Measurements from ENCODE around the gene LRCOL1.

The LRCOL1 gene

GRCh38 chr12:132570635-132571034 lies 39.7 kb downstream of the LRCOL1 start:
- H3K9ac ChIP-seq (ENCODE audit: low read length in 5 of 5) = no peak overlapping the region
- H3K4me1 ChIP-seq (ENCODE audit: control insufficient read depth in 5 of 5, insufficient read depth in 5 of 5, low read length in 5 of 5) = no peaks in the 10 kb centered on the region
- no peaks in the 10 kb centered on the region for H3K27me3 ChIP-seq (ENCODE audit: control insufficient read depth in 5 of 5, insufficient read depth in 4 of 5, low read length in 5 of 5)
- H3K9me3 ChIP-seq (ENCODE audit: control insufficient read depth in 5 of 5, low read length in 5 of 5) = no peaks in the 10 kb centered on the region
- no peak overlapping the region for H3K4me3 ChIP-seq (ENCODE audit: low read depth in 1 of 5, low read length in 5 of 5)
- H3K27ac ChIP-seq (ENCODE audit: low read depth, low read length) = no peak overlapping the region
- H3K36me3 ChIP-seq (ENCODE audit: control insufficient read depth in 5 of 5, insufficient read depth in 5 of 5, low read length in 5 of 5) = peaks cover 0 to 73% (median 36%) of the 10 kb centered on the region in 5 donors

GRCh38 chr12:132569856-132570480 lies 40.4 kb downstream of the LRCOL1 start:
- Histone ChIP-seq H3K4me1 (ENCODE audit: control insufficient read depth in 5 of 5, insufficient read depth in 5 of 5, low read length in 5 of 5) (no peaks in the 10 kb centered on the region), H3K36me3 (ENCODE audit: control insufficient read depth in 5 of 5, insufficient read depth in 5 of 5, low read length in 5 of 5) (peaks cover 0 to 75% (median 38%) of the 10 kb centered on the region in 5 donors), H3K27ac (ENCODE audit: low read depth, low read length) (no peak overlapping the region), H3K9ac (ENCODE audit: low read length in 5 of 5) (no peak overlapping the region), H3K9me3 (ENCODE audit: control insufficient read depth in 5 of 5, low read length in 5 of 5) (no peaks in the 10 kb centered on the region), H3K4me3 (ENCODE audit: low read depth in 1 of 5, low read length in 5 of 5) (no peak overlapping the region), H3K27me3 (ENCODE audit: control insufficient read depth in 5 of 5, insufficient read depth in 4 of 5, low read length in 5 of 5) (no peaks in the 10 kb centered on the region)

- Histone ChIP-seq H3K27me3 (ENCODE audit: control insufficient read depth in 5 of 5, insufficient read depth in 4 of 5, low read length in 5 of 5) (no peaks in the 10 kb centered on the region), H3K9me3 (ENCODE audit: control insufficient read depth in 5 of 5, low read length in 5 of 5) (no peaks in the 10 kb centered on the region), H3K36me3 (ENCODE audit: control insufficient read depth in 5 of 5, insufficient read depth in 5 of 5, low read length in 5 of 5) (peaks cover 0 to 66% (median 29%) of the 10 kb centered on the region in 5 donors), H3K27ac (ENCODE audit: low read depth, low read length) (no peak overlapping the region), H3K4me3 (ENCODE audit: low read depth in 1 of 5, low read length in 5 of 5) (no peak overlapping the region), H3K4me1 (ENCODE audit: control insufficient read depth in 5 of 5, insufficient read depth in 5 of 5, low read length in 5 of 5) (no peaks in the 10 kb centered on the region), H3K9ac (ENCODE audit: low read length in 5 of 5) (no peak overlapping the region)
Measured at GRCh38 chr12:132568826-132569480, 41.4 kb downstream of the LRCOL1 start.

GRCh38 chr12:132568301-132568700 lies 42.1 kb downstream of the LRCOL1 start:
- Histone ChIP-seq H3K4me1 (ENCODE audit: control insufficient read depth in 5 of 5, insufficient read depth in 5 of 5, low read length in 5 of 5) (no peaks in the 10 kb centered on the region), H3K4me3 (ENCODE audit: low read depth in 1 of 5, low read length in 5 of 5) (no peak overlapping the region), H3K27me3 (ENCODE audit: control insufficient read depth in 5 of 5, insufficient read depth in 4 of 5, low read length in 5 of 5) (no peaks in the 10 kb centered on the region), H3K36me3 (ENCODE audit: control insufficient read depth in 5 of 5, insufficient read depth in 5 of 5, low read length in 5 of 5) (peaks cover 0 to 59% (median 25%) of the 10 kb centered on the region in 5 donors), H3K9ac (ENCODE audit: low read length in 5 of 5) (no peak overlapping the region), H3K27ac (ENCODE audit: low read depth, low read length) (no peak overlapping the region), H3K9me3 (ENCODE audit: control insufficient read depth in 5 of 5, low read length in 5 of 5) (no peaks in the 10 kb centered on the region)

- Histone ChIP-seq H3K9me3 (ENCODE audit: control insufficient read depth in 5 of 5, low read length in 5 of 5) (no peaks in the 10 kb centered on the region), H3K4me1 (ENCODE audit: control insufficient read depth in 5 of 5, insufficient read depth in 5 of 5, low read length in 5 of 5) (peaks cover 0 to under 1% (median 0%) of the 10 kb centered on the region in 5 donors), H3K9ac (ENCODE audit: low read length in 5 of 5) (no peak overlapping the region), H3K36me3 (ENCODE audit: control insufficient read depth in 5 of 5, insufficient read depth in 5 of 5, low read length in 5 of 5) (peaks cover 0 to 54% (median 23%) of the 10 kb centered on the region in 5 donors), H3K27ac (ENCODE audit: low read depth, low read length) (no peak overlapping the region), H3K4me3 (ENCODE audit: low read depth in 1 of 5, low read length in 5 of 5) (no peak overlapping the region), H3K27me3 (ENCODE audit: control insufficient read depth in 5 of 5, insufficient read depth in 4 of 5, low read length in 5 of 5) (no peaks in the 10 kb centered on the region)
Measured at GRCh38 chr12:132566516-132567131, 43.8 kb downstream of the LRCOL1 start.

- no peak overlapping the region for H3K4me3 ChIP-seq (ENCODE audit: low read depth in 1 of 5, low read length in 5 of 5)
- H3K27ac ChIP-seq (ENCODE audit: low read depth, low read length) = no peak overlapping the region
- H3K9me3 ChIP-seq (ENCODE audit: control insufficient read depth in 5 of 5, low read length in 5 of 5) = no peaks in the 10 kb centered on the region
- peaks cover 2 to 13% (median 10%) of the 10 kb centered on the region in 5 donors for H3K4me1 ChIP-seq (ENCODE audit: control insufficient read depth in 5 of 5, insufficient read depth in 5 of 5, low read length in 5 of 5)
- no peaks in the 10 kb centered on the region for H3K27me3 ChIP-seq (ENCODE audit: control insufficient read depth in 5 of 5, insufficient read depth in 4 of 5, low read length in 5 of 5)
- H3K9ac ChIP-seq (ENCODE audit: low read length in 5 of 5) = no peak overlapping the region
- H3K36me3 ChIP-seq (ENCODE audit: control insufficient read depth in 5 of 5, insufficient read depth in 5 of 5, low read length in 5 of 5) = peaks cover 0 to 45% (median 19%) of the 10 kb centered on the region in 5 donors
Measured at GRCh38 chr12:132565365-132565764, 45.0 kb downstream of the LRCOL1 start.

- Histone ChIP-seq H3K36me3 (ENCODE audit: control insufficient read depth in 5 of 5, insufficient read depth in 5 of 5, low read length in 5 of 5) (peaks cover 0 to 38% (median 19%) of the 10 kb centered on the region in 5 donors), H3K9ac (ENCODE audit: low read length in 5 of 5) (no peak overlapping the region), H3K9me3 (ENCODE audit: control insufficient read depth in 5 of 5, low read length in 5 of 5) (no peaks in the 10 kb centered on the region), H3K4me3 (ENCODE audit: low read depth in 1 of 5, low read length in 5 of 5) (no peak overlapping the region), H3K27me3 (ENCODE audit: control insufficient read depth in 5 of 5, insufficient read depth in 4 of 5, low read length in 5 of 5) (no peaks in the 10 kb centered on the region), H3K27ac (ENCODE audit: low read depth, low read length) (no peak overlapping the region), H3K4me1 (ENCODE audit: control insufficient read depth in 5 of 5, insufficient read depth in 5 of 5, low read length in 5 of 5) (peaks cover 2 to 26% (median 18%) of the 10 kb centered on the region in 5 donors)
Measured at GRCh38 chr12:132563911-132564310, 46.5 kb downstream of the LRCOL1 start.

- no peaks in the 10 kb centered on the region for H3K9me3 ChIP-seq (ENCODE audit: control insufficient read depth in 5 of 5, low read length in 5 of 5)
- no peak overlapping the region for H3K9ac ChIP-seq (ENCODE audit: low read length in 5 of 5)
- H3K4me1 ChIP-seq (ENCODE audit: control insufficient read depth in 5 of 5, insufficient read depth in 5 of 5, low read length in 5 of 5) = peaks cover 2 to 34% (median 19%) of the 10 kb centered on the region in 5 donors
- no peak overlapping the region for H3K27ac ChIP-seq (ENCODE audit: low read depth, low read length)
- H3K36me3 ChIP-seq (ENCODE audit: control insufficient read depth in 5 of 5, insufficient read depth in 5 of 5, low read length in 5 of 5) = peaks cover 0 to 26% (median 14%) of the 10 kb centered on the region in 5 donors
- no peak overlapping the region for H3K4me3 ChIP-seq (ENCODE audit: low read depth in 1 of 5, low read length in 5 of 5)
- no peaks in the 10 kb centered on the region for H3K27me3 ChIP-seq (ENCODE audit: control insufficient read depth in 5 of 5, insufficient read depth in 4 of 5, low read length in 5 of 5)
Measured at GRCh38 chr12:132562489-132563021, 47.8 kb downstream of the LRCOL1 start.

GRCh38 chr12:132561427-132562156 lies 48.8 kb downstream of the LRCOL1 start:
- Histone ChIP-seq H3K9ac (ENCODE audit: low read length in 5 of 5) (no peak overlapping the region), H3K9me3 (ENCODE audit: control insufficient read depth in 5 of 5, low read length in 5 of 5) (no peaks in the 10 kb centered on the region), H3K4me1 (ENCODE audit: control insufficient read depth in 5 of 5, insufficient read depth in 5 of 5, low read length in 5 of 5) (peaks cover 2 to 34% (median 19%) of the 10 kb centered on the region in 5 donors), H3K27ac (ENCODE audit: low read depth, low read length) (no peak overlapping the region), H3K36me3 (ENCODE audit: control insufficient read depth in 5 of 5, insufficient read depth in 5 of 5, low read length in 5 of 5) (peaks cover 0 to 16% (median 12%) of the 10 kb centered on the region in 5 donors), H3K4me3 (ENCODE audit: low read depth in 1 of 5, low read length in 5 of 5) (no peak overlapping the region), H3K27me3 (ENCODE audit: control insufficient read depth in 5 of 5, insufficient read depth in 4 of 5, low read length in 5 of 5) (no peaks in the 10 kb centered on the region)

Measured in subcutaneous abdominal adipose tissue (tissue), 5 donors.